ENCODE data around the gene DCHS1. TPM values are rescaled to one million over a fixed set of nuclear protein-coding genes. Genes with fewer than 3 reads are reported as not detected.
"Not testable (repeated sequence)": the region's sequence is repeated elsewhere in the genome, so short reads cannot be mapped to it uniquely, and the experiment has no call there.

Gene DCHS1, protein sequence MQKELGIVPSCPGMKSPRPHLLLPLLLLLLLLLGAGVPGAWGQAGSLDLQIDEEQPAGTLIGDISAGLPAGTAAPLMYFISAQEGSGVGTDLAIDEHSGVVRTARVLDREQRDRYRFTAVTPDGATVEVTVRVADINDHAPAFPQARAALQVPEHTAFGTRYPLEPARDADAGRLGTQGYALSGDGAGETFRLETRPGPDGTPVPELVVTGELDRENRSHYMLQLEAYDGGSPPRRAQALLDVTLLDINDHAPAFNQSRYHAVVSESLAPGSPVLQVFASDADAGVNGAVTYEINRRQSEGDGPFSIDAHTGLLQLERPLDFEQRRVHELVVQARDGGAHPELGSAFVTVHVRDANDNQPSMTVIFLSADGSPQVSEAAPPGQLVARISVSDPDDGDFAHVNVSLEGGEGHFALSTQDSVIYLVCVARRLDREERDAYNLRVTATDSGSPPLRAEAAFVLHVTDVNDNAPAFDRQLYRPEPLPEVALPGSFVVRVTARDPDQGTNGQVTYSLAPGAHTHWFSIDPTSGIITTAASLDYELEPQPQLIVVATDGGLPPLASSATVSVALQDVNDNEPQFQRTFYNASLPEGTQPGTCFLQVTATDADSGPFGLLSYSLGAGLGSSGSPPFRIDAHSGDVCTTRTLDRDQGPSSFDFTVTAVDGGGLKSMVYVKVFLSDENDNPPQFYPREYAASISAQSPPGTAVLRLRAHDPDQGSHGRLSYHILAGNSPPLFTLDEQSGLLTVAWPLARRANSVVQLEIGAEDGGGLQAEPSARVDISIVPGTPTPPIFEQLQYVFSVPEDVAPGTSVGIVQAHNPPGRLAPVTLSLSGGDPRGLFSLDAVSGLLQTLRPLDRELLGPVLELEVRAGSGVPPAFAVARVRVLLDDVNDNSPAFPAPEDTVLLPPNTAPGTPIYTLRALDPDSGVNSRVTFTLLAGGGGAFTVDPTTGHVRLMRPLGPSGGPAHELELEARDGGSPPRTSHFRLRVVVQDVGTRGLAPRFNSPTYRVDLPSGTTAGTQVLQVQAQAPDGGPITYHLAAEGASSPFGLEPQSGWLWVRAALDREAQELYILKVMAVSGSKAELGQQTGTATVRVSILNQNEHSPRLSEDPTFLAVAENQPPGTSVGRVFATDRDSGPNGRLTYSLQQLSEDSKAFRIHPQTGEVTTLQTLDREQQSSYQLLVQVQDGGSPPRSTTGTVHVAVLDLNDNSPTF (N-terminal part only)
- 54.7 and 61.4 TPM in 2 replicates for total RNA-seq
- long read RNA-seq, partial matches to known transcripts, result 0 of 2 reads
- long read RNA-seq, other reads (novel, unspliced or antisense), result 2 of 2 reads

- H3K4me1 Mint-ChIP-seq (ENCODE audit: low read depth), result no peaks in the 10 kb centered on the region
- peak; percentile 28 for DNase-seq (ENCODE audit: low spot score, unreplicated experiment)
- peak within 1 kb of the TSS; percentile 74 for H3K4me3 Mint-ChIP-seq (ENCODE audit: low read depth)
- no peaks in the 10 kb centered on the region for H3K9me3 Mint-ChIP-seq (ENCODE audit: low read depth)
- TF ChIP-seq, protein P1, sequence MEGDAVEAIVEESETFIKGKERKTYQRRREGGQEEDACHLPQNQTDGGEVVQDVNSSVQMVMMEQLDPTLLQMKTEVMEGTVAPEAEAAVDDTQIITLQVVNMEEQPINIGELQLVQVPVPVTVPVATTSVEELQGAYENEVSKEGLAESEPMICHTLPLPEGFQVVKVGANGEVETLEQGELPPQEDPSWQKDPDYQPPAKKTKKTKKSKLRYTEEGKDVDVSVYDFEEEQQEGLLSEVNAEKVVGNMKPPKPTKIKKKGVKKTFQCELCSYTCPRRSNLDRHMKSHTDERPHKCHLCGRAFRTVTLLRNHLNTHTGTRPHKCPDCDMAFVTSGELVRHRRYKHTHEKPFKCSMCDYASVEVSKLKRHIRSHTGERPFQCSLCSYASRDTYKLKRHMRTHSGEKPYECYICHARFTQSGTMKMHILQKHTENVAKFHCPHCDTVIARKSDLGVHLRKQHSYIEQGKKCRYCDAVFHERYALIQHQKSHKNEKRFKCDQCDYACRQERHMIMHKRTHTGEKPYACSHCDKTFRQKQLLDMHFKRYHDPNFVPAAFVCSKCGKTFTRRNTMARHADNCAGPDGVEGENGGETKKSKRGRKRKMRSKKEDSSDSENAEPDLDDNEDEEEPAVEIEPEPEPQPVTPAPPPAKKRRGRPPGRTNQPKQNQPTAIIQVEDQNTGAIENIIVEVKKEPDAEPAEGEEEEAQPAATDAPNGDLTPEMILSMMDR (IDR thresholded peaks at IDR 0.05; ENCODE audit: unreplicated experiment), result no peak
- peaks cover 11% of the 10 kb centered on the region for H3K27me3 Mint-ChIP-seq
- peak within 1 kb of the TSS; percentile 72 for H3K27ac Mint-ChIP-seq
- H3K36me3 Mint-ChIP-seq (ENCODE audit: insufficient read depth), result no peaks in the 10 kb centered on the region
These were observed at the start of gene DCHS1 for GRCh38 chr11:6655790-6656583. DCHS1 (minus strand) TSS chr11:6655809; CDS start chr11:6641613, 14,196 bp downstream.

DNA sequence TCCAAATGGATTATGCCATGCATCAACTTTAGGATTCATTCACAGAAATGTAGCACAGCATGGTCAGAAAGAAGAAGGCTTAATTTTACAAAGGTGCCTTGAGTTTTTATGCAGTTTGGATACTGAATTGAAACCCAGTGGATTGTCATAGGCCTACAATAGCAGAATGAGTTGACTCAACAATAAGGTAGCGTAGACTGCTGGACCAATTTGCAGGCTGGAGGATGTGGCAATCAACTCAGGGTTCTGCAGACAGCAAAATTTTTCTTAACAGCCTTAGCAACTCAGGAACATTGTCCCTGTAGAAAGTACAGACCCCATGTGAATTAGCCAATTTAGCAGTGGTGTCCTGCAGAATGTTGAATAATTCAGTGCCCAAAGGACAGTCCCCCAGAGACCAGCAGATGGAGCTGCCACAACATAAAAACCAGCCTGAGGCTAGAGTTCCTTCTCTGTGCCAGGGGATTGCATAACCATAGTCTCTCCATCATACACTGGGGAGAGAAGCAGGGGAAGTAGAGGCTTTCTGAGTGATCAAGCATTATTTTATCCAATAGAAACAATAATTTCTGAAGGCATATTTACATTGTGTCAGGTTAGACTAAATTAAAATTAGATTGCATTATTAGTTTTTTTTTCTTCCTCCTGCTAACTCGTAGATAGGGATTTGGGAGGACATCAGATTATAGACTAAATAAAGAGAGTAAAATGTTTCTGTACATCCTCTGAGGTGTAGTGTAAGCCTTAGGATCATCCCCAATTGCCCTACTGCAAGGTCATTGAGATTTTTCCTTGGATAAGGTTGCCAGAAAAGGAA, 47.8 kb upstream of the DCHS1 start:
- H3K36me3 Mint-ChIP-seq (ENCODE audit: insufficient read depth), result no peaks in the 10 kb centered on the region
- peaks cover 5% of the 10 kb centered on the region for H3K4me1 Mint-ChIP-seq (ENCODE audit: low read depth)
- H3K27me3 Mint-ChIP-seq, result no peaks in the 10 kb centered on the region
- no peak overlapping the region for H3K4me3 Mint-ChIP-seq (ENCODE audit: low read depth)
- TF ChIP-seq, protein P1 (IDR thresholded peaks at IDR 0.05; ENCODE audit: unreplicated experiment), result peak; percentile 64
- no peaks in the 10 kb centered on the region for H3K9me3 Mint-ChIP-seq (ENCODE audit: low read depth)
- no peak overlapping the region for H3K27ac Mint-ChIP-seq
- no peak for DNase-seq (ENCODE audit: low spot score, unreplicated experiment)

DNA sequence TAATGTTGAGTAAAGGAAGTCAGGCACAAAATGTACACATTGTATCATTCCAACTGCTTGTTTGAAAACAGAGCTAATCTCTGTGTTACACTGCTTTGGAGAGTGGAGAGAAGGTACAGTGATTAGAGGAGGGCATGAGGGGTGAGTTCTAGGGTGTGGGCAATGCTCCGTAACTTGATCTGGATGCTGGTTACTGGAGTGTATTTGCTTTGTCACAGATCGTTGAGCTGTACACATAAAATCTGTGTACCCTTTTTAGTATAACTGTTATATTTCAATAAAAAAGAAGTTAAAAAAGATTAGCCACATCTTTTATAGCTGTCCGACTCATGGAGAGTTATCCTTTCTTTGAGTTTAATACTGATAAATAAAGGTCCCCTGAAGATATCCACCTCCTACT, 46.3 kb upstream of the DCHS1 start:
- H3K9me3 Mint-ChIP-seq (ENCODE audit: low read depth); DNase-seq (ENCODE audit: low spot score, unreplicated experiment); H3K4me3 Mint-ChIP-seq (ENCODE audit: low read depth); H3K27me3 Mint-ChIP-seq; H3K36me3 Mint-ChIP-seq (ENCODE audit: insufficient read depth); H3K4me1 Mint-ChIP-seq (ENCODE audit: low read depth): not testable (repeated sequence)
- peak overlapping the region; percentile 29 for H3K27ac Mint-ChIP-seq

DNA sequence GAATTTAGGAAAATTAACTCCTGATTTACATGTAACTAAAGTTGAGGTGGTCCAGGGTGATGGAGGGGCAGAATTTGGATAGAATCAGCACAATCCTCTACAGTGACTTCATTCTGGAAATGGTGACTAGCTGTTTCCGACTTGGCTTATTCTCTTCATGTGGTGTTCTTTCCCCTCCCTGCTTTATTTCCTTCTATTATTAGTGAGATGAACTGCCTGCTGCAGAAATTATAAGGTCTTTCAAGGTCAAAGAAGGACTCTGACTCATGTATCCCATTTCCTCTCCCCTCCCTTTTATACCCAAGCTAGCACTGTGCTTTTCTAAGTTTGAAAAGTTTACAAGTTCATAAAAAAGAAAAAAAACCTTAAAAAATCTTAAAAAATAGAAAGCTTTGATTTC, 39.8 kb upstream of the DCHS1 start:
- no peaks in the 10 kb centered on the region for H3K36me3 Mint-ChIP-seq (ENCODE audit: insufficient read depth)
- H3K4me1 Mint-ChIP-seq (ENCODE audit: low read depth), result no peaks in the 10 kb centered on the region
- no peaks in the 10 kb centered on the region for H3K9me3 Mint-ChIP-seq (ENCODE audit: low read depth)
- TF ChIP-seq, protein P1 (IDR thresholded peaks at IDR 0.05; ENCODE audit: unreplicated experiment), result no peak
- H3K4me3 Mint-ChIP-seq (ENCODE audit: low read depth), result no peak overlapping the region
- no peak for DNase-seq (ENCODE audit: low spot score, unreplicated experiment)
- H3K27ac Mint-ChIP-seq, result no peak overlapping the region
- H3K27me3 Mint-ChIP-seq, result no peaks in the 10 kb centered on the region

DNA sequence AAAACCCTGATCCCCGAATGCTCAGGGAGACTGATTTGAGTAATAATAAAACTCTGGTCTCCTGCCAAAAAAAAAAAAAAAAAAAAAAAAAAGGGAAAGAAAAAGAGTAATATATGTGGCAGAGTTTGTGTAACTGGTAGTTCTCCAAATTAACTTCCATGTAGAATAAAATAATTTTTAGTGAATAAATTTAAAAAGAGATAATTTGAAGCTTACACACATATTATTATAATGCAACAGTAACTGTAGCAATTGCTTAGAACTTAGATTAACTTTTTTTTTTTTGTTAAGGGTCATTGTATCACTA, 38.6 kb upstream of the DCHS1 start:
- no peak overlapping the region for H3K27ac Mint-ChIP-seq
- DNase-seq (ENCODE audit: low spot score, unreplicated experiment), result no peak
- TF ChIP-seq, protein P1 (IDR thresholded peaks at IDR 0.05; ENCODE audit: unreplicated experiment), result no peak
- no peaks in the 10 kb centered on the region for H3K4me1 Mint-ChIP-seq (ENCODE audit: low read depth)
- H3K4me3 Mint-ChIP-seq (ENCODE audit: low read depth), result no peak overlapping the region
- no peaks in the 10 kb centered on the region for H3K36me3 Mint-ChIP-seq (ENCODE audit: insufficient read depth)
- H3K9me3 Mint-ChIP-seq (ENCODE audit: low read depth), result peaks cover 4% of the 10 kb centered on the region
- H3K27me3 Mint-ChIP-seq, result no peaks in the 10 kb centered on the region

All from progenitor cell of endocrine pancreas (in vitro differentiated cells).